A673 (cell line): ENCODE measurements around the gene RBM19. TPM values are rescaled to one million over a fixed set of nuclear protein-coding genes. Genes with fewer than 3 reads are reported as not detected.

Experiments
- BruUV-seq: library from RNA; stranded (reverse); fragments of 400-500 nt; replicated peaks from 2 replicates; lab custom pipeline; 2021; lab: Mats Ljungman, UMichigan
- CTCF ChIA-PET: fragments of 300-600 bp; sonication (Branson Sonifier 250); formaldehyde crosslinking; loops from one replicate; lab custom pipeline; 2022; ENCODE audit warnings: antibody characterized with exemption; lab: Charles Lee
- POLR2A ChIA-PET: fragments of 300-600 bp; sonication (Branson Sonifier 250); formaldehyde crosslinking; loops from one replicate; lab custom pipeline; 2022; ENCODE audit warnings: antibody characterized with exemption; ENCODE audit not compliant: low non-redundant PET; lab: Charles Lee
- DNase-seq: peaks from one replicate; pipeline ENCODE4 v3.0.0-alpha.2; 2015; ENCODE audit warnings: low spot score
- H3K27ac ChIP-seq: fragments of 200-600 bp; sonication (generic); 2 replicates; pipeline ENCODE4 v1.5.1; 2016; ENCODE audit warnings: mixed run types, low read depth, mild to moderate bottlenecking, mixed read lengths, antibody characterized with exemption, low read length; ENCODE audit not compliant: poor library complexity, severe bottlenecking
- H3K27me3 ChIP-seq: fragments of 200-600 bp; sonication (generic); replicated peaks from 2 replicates; pipeline ENCODE4 v1.6.1; 2017; ENCODE audit warnings: mixed run types, low read depth, mild to moderate bottlenecking, mixed read lengths, antibody characterized with exemption, low read length; ENCODE audit not compliant: insufficient read depth, poor library complexity
- H3K36me3 ChIP-seq: fragments of 200-600 bp; sonication (generic); 2 replicates; pipeline ENCODE4 v1.6.1; 2016; ENCODE audit warnings: mixed run types, mild to moderate bottlenecking, mixed read lengths, antibody characterized with exemption, low read length; ENCODE audit not compliant: insufficient read depth, poor library complexity, severe bottlenecking
- H3K4me1 ChIP-seq: fragments of 200-600 bp; sonication (generic); 2 replicates; pipeline ENCODE4 v1.6.1; 2017; ENCODE audit warnings: mixed run types, mild to moderate bottlenecking, mixed read lengths, antibody characterized with exemption, low read length; ENCODE audit not compliant: insufficient read depth, poor library complexity, severe bottlenecking
- H3K4me3 ChIP-seq: fragments of 200-600 bp; sonication (generic); 2 replicates; pipeline ENCODE4 v1.5.1; 2016; ENCODE audit warnings: low read depth, mixed run types, mild to moderate bottlenecking, mixed read lengths, low read length; ENCODE audit not compliant: poor library complexity, severe bottlenecking
- H3K9me3 ChIP-seq: fragments of 200-600 bp; sonication (generic); 2 replicates; pipeline ENCODE4 v1.6.1; 2016; ENCODE audit warnings: mixed run types, low read depth, mild to moderate bottlenecking, mixed read lengths, antibody characterized with exemption, low read length; ENCODE audit not compliant: poor library complexity, severe bottlenecking
- EZH2 ChIP-seq: fragments of 200-600 bp; sonication (generic); IDR thresholded peaks from 2 replicates; pipeline ENCODE4 v1.6.1; 2017; ENCODE audit warnings: borderline replicate concordance, low read depth, mild to moderate bottlenecking, mixed read lengths, antibody characterized with exemption, low read length; ENCODE audit not compliant: poor library complexity, severe bottlenecking
- intact Hi-C: fragments of 100-400 bp; cut with micrococcal nuclease; formaldehyde crosslinking; loops from one replicate; pipeline ENCODE4 v1.10.0; 2022; ENCODE audit not compliant: unreplicated experiment
- total RNA-seq: library from RNA; stranded (reverse); gene quantifications from 2 replicates; pipeline ENCODE4 v1.2.3, GENCODE V29; 2021
- TF ChIP-seq, protein P1 (sequence below): fragments of 300-800, 200-600 bp; sonication (generic); conservative IDR thresholded peaks from 2 replicates; pipeline ENCODE4 v1.5.1; 2017; ENCODE audit warnings: low read depth, mild to moderate bottlenecking, antibody characterized with exemption, low read length, moderate library complexity, mixed read lengths

Gene RBM19
- total RNA-seq, 1 experiment from 2014 or later, result 47.1 TPM

DNA sequence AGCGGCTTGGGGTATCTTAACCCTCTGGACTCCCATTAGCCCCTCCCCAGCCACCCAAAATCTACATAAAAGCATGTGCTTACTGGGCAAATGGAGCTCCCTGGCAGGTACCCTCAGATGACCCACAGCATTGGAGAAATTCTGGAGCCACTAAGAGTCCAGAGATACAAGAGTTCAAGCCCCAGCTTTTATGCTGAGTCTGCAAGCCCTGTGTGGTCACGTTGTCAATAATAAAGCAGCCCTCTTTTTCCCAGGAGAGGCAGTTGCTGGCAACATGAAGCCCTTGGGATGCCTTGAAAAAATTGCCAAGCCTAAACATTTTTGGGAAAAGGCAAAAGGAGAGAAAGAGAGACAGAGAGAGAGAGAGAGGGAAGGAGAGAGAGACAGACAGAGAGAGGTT is 83.4 kb downstream of the RBM19 start:
- H3K4me3 ChIP-seq, result no peak overlapping the region
- no peaks in the 10 kb centered on the region for H3K36me3 ChIP-seq
- H3K9me3 ChIP-seq, result no peaks in the 10 kb centered on the region
- ChIA-PET POLR2A (no interaction called here), CTCF (no interaction called here)
- no peaks in the 10 kb centered on the region for H3K4me1 ChIP-seq
- no peaks in the 10 kb centered on the region for H3K27me3 ChIP-seq
- H3K27ac ChIP-seq, result no peak overlapping the region
- DNase-seq, result no peak
- TF ChIP-seq EZH2, result no peak
- TF ChIP-seq, protein P1, sequence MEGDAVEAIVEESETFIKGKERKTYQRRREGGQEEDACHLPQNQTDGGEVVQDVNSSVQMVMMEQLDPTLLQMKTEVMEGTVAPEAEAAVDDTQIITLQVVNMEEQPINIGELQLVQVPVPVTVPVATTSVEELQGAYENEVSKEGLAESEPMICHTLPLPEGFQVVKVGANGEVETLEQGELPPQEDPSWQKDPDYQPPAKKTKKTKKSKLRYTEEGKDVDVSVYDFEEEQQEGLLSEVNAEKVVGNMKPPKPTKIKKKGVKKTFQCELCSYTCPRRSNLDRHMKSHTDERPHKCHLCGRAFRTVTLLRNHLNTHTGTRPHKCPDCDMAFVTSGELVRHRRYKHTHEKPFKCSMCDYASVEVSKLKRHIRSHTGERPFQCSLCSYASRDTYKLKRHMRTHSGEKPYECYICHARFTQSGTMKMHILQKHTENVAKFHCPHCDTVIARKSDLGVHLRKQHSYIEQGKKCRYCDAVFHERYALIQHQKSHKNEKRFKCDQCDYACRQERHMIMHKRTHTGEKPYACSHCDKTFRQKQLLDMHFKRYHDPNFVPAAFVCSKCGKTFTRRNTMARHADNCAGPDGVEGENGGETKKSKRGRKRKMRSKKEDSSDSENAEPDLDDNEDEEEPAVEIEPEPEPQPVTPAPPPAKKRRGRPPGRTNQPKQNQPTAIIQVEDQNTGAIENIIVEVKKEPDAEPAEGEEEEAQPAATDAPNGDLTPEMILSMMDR, result no peak
- intact Hi-C loops, result no loop called here
- no TSS peak for BruUV-seq

DNA sequence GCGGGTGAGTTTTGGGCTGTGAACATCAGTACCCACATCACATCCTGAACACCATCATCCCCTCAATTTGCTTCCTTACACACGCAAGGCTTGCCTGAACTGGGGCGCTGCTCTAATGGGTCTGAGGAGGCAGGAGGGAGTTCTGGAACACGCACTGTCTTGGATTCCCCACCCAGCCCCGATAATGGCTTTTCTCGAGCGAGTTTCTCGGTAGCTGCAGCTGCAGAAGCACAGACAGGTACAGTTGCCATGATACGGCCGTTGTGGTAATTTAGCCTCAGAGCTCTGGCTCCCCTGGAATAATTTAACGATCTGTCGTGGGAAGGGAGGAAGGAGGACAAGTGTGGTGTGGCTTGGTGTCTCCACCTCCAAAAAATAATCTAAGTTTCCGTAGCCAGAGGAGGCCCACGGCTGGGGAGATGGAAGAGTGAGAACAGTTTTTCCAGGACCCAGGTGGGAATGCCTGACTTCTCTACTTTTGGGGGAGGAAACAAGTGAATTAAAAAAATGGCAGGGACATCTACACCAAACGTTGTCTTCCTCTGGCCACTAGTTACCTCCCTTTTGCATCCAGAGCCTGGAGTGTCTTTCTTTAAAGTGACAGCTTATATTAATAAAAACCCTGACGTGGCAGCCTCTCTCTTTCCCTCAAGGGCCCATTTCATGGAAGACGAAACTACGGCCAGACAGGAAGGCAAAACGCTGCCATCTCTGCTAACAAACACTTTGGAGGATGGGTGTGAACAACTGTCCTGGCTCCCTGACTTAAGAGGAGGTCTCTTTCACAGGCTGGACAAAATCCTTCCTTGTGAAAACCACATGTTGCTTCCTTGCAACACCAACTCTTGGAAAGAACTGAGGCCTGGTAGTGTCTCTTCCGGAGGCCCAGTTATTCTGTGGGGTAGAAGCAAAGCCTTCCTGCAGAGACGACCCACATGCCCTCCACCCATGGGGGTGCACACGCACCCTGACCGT is 84.8 kb downstream of the RBM19 start:
- POLR2A ChIA-PET, result no interaction called here
- intact Hi-C loops, result no loop called here

DNA sequence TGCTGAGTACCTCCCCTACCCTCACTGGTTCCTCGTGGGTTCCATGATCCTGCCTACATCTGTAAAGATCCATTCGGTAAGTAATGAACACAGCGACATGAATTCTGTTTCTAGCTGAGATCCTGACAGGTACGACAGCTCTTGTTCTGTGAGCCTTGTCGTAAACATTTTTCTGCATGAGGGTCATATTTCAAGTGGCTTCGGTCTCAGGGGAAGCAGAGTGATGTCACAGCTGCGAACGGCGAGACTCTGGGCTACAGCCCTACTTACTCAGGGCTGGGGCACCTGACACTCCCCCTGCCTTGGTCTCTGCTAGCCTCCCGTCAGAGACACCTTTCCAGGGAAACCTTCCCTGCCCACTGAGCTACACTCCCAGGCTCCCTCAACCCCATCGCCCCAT is 85.8 kb downstream of the RBM19 start:
- intact Hi-C loops, result no loop called here
- POLR2A ChIA-PET, result no interaction called here
- CTCF ChIA-PET, result no interaction called here
- Histone ChIP-seq H3K4me3 (no peak overlapping the region), H3K27me3 (no peaks in the 10 kb centered on the region), H3K4me1 (no peaks in the 10 kb centered on the region), H3K36me3 (no peaks in the 10 kb centered on the region), H3K9me3 (no peaks in the 10 kb centered on the region), H3K27ac (no peak overlapping the region)
- no TSS peak for BruUV-seq
- DNase-seq, result no peak
- TF ChIP-seq EZH2, result no peak
- TF ChIP-seq, protein P1, result no peak

More for the DNA sequence above, 84.8 kb downstream of the RBM19 start:
- no TSS peak for BruUV-seq
- no peak for DNase-seq
- Histone ChIP-seq H3K4me1 (no peaks in the 10 kb centered on the region), H3K4me3 (no peak overlapping the region), H3K27ac (no peak overlapping the region), H3K27me3 (no peaks in the 10 kb centered on the region), H3K36me3 (no peaks in the 10 kb centered on the region), H3K9me3 (no peaks in the 10 kb centered on the region)
- CTCF ChIA-PET, result no interaction called here
- TF ChIP-seq EZH2, result no peak
- TF ChIP-seq, protein P1, result no peak
